HG02588 (cell line): Measurements from ENCODE around the gene FRK.

Experiments used
- ATAC-seq: cut with Tn5 transposase; IDR thresholded peaks from one replicate; pipeline ENCODE4 v1.9.1; 2021; ENCODE audit warnings: mild to moderate bottlenecking, moderate library complexity; ENCODE audit not compliant: unreplicated experiment

FRK gene

DNA sequence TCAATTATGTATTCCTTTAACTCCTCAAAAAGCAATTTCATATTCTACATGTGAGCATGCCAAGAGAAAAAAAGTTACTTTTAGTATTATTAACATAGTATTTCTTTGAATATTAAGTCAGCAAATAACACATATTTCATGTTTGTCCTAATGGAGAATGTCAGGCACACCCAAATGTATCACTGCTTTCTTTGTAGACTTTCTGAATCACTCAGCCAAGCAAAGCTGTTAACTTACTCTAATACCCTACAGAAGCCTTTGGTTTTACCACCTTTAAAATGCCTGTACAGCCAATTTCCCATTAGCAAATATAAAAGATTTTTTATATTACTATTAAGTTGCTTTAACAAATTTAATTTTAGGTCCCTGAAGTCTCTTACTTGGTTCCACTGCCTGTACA is 23.8 kb downstream of the FRK start:
- no peak for ATAC-seq

DNA sequence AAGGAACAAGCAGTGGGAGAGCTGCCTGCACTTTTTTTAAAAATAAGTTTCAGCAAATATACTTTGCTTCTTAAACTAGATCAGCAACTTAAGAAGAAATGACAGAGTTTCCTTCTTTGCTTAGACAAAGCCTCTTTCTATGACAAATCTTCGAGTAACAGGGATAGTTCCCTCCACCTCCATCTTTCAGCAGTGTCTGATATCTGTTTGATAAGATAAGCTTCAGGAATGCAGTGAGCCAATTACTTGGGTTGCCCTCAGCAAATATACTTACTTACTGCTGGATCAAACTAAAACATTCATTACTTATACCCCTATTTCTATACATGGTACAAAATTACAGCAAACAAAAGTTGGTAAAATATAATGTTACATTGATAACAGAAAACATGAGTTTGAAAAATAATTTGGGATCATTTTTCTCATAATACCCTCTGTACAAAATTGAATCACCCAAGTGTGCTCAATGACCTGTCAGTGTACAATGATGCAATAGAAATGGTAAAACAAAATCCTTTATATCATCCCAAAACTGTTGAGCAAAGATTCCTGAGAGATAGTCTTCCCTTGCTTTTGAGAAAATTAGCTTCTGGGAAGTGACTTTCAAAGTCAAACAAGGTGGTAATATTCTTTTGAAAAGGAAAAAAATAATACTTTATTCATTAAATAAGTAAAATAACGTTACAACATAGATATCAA is 24.5 kb downstream of the FRK start:
- no peak for ATAC-seq

DNA sequence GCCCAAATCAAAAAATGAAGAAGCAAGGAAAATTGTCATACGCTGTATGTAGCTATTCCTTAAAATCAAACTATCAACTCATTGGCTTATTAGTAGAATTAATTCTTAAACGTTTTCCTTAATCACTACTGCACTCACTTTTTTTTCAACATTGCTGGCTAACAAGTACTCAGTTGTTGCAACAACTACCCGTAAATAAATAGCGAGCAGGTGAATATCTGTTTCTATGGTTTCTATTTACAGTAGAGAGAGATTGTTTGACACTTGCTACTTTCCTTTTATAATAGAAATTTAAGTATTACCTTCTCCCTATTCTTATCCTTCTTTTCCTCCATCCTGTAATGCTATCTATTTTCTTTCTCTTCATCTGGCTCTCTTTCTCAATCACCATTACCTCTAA is 25.1 kb downstream of the FRK start:
- ATAC-seq = no peak

DNA sequence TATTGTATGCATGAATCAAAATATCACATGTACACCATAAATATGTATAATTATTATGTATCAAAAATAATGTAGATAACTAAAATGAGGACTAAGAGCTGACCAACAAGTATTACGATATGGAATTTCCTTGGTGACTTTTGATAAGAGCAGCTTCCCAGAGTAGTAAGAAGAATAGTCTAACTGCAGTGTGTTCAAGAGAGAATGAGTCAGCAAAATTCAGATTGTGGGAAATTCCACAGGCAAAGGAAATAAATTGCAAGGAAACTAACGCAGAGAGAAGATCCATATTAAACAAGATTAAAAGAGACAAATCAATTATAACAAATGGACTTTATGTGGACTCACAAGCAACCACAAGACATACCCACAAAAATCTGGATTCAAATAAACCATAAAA is 26.4 kb downstream of the FRK start:
- ATAC-seq = no peak

DNA sequence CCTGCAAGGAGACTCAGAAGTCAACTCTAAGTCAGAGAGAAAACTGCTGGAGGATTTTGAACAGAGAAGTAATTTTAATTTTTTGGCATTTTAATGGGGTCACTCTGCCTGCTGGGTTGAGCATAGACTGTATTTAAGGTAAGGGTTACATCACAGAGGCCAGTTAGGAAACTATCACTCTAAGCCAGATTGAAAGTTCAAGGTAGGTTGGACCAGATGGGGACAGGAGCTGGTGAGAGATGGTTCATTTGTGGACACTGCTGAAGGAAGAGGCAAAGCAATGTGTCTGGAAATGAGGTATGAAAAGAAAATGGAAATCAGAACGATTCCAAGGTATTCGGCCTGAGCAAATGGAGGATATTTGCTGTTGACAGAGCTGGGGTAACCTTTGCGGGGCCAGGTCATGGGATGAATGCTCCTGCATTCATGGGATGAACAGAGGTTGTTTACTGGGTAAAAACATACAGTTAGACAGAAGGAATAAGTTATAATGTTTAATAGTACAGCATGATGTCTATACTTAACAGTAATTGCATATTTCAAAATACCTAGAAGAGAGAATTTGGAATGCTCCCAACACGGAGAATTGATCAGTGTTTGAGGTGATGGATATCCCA is 26.9 kb downstream of the FRK start:
- no peak for ATAC-seq

DNA sequence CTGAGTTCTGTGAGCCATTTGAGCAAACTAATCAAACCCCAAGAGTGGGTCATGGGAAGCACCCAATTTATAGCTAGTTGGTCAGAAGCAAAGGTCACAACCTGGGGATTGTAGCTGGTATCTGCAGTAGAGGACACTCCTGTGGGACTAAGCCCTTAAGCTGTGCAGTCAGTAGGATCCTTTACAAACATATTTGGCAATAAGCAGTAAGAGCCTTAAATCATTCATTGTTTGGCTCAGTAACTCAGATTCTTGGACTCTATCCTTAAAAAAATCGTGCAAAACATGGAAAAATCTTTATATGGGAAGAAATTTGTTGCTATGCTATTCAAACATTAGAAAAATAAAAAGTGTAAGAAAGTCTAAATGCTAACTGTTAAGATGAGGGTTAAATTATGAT is 29.9 kb downstream of the FRK start:
- no peak for ATAC-seq

DNA sequence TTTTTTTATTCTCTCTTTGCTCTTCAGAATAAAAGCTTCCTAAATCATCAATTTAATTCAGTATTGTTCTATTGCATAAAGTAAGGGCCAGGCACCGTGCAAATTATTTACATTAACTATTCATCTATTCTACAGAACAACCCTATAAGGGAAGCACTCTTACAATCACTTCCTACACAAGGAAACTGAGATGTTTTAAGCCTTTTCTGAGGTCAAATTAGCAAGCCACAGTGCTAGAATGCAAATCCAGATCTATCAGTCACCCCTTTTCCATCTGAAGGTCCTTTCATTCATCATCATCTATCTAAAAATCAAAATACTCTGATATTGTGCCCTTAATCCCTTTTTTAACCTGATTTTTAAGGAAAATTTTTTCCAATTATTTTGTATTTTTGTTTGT is 31.2 kb downstream of the FRK start:
- ATAC-seq = peak; percentile 52

DNA sequence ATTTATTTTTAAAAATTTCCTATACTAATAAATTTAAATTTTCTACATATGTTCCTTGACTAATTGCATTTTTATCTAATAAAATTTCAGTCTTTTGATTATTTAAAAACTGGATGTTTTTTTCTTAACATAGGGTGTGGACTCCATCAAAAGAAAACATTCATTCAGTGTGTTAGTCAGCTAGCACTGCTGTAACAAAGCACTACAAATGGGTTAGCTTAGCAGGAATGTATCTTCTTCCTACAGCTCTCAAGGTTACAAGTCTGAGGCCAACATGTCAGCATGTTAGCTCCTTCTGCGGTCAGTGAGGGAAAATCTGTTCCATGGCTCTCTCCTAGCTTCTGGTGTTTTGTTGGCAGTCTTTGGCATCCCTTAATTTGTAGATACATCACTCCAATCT is 32.5 kb downstream of the FRK start:
- no peak for ATAC-seq

DNA sequence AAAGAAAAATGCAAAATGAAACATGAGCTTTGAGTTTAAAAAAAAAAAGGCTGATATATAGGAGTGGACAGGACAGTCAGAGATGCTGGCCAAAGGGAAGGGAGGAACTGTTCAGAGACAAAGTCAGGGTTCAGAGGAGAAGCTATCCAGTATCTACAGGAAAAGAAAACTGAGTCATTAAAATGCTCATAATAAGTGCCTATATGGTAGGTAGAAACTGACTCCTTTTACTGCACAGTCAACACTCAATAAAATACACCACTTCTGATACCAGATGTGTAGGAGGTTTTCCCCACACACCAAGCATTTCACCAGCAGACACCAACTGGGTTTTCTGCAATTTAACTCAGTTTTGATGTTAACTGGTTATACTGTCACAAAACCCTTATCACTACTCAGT is 32.9 kb downstream of the FRK start:
- ATAC-seq = no peak

DNA sequence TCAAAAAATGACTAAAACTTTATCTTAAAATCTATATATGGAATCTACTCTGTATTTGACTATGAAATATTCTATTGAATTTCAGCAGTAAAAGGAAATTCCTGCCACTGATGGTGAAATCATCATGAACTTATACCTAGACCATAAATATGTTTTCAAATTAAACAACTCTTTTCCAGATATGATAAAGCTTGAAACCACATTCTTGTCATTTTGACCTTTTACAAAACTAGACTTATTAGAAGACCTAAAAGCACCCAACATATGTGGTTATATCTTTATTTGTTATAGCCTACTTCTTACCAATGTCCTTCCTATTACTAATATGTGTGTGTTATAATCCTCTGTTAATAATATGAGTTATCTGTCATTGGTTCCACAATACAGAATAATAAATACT is 35.3 kb downstream of the FRK start:
- no peak for ATAC-seq

DNA sequence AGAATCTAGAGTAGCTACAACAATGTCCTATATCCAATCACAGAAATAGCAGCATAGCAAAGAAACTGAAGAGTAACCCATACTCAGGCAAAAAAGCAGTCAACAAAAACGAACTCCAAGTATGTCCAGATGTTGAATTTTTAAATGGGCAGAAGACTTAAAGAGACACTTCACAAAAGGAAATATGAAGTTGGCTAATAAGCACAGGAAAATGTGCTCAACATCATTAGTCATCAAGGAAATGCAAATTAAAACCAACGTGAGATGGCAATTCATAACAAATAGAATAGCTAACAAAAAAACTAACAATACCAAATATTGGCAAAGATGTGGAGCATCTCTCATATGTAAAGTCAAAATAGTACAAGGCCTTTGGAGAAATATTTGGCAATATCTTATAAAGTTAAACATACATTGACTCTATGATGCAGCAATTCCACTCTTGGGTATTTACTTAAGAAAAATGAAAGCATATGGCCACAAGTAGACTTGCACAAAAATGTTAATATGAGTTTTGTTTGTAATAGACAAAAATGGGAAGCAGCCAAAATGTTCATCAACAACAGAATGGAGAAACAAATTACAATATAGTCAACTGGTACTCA is 37.7 kb downstream of the FRK start:
- no peak for ATAC-seq

DNA sequence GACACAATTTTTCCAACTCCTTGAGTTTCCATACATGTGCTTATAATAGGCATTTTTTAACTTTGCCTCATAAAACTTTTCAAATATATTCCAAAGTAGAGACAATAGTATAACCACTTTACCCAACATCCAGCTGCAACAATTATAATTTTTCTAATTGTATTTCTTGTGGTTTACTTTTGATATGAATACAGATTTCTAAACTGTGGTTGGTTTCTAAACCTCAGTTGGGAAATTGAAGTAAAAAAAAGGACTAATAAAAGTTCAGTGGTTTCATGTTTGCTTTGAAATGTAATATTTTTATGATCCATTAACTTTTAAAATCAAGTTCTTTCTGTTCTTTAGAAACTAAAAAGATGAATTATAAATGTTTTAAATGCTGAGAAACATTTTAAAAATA is 40.0 kb downstream of the FRK start:
- no peak for ATAC-seq

DNA sequence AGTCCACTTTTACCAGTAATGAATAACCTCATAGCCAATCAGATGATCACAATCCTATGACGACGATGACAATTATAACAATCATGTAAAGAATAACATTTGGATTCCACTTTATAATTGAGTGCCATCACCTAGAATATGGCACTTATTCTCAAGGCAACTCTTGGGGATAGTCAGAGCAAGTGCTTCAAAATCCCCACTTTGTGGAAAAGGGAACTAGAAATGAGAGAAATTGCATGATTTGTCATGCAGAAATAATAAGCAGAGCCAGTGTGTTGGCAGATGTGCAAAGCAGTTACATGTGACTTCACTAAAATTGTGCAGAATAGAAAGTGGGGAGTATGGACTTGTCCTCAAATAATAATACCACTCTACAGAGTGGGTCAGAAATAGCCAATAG is 41.3 kb downstream of the FRK start:
- ATAC-seq = peak; percentile 89

DNA sequence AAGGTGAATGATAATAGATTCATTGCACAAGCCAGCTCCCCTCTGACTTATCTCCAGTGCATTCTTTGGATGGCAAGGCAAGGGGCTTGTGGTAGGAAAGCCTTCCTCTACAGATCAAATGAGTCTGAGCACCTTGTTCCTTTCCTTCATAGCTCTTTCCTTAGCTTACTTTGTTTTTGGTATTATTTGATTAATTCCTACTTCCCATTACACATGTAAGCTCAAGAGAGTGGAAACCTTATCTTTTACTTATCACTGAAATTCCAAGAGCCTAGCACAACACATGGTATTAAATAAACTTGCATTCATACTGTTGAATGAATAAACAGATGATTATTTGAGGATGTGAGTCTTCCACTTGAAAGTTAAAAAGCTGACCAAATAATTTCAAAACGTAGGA is 41.7 kb downstream of the FRK start:
- ATAC-seq = no peak

DNA sequence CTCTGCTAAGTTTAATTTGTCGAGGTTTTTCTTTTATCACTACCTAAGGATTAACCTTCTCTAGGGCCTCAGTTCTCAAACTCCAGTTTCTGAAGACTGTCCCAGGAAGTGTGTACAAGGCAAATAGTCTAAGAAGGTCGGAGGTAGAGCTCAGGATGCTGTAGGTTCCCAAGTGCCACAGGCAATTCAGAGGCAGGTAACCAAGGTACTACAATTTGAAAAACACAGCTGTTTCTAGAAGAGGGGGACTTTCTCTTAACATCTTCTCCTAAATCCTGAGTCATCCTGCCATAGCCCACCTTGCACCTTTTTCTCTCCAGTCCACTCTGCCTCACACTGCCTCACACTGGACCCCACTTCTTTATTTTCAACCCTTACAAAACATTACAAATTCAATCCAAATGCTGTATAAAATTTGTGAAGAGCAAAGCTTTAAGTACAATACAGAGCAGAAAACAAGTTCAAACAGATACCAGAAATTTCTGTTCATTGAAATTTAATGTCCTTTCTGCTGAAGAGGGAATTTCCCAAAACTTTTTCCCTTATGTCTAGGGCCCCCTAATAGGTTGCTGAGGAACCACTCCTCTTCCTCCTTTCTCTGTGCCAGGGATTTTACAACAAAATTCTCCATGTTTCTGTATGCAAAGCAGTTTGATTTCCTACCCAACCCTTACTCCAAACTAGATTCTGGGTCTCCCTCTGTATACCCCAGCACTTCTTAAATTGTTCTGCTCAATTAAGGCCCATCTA is 43.0 kb downstream of the FRK start:
- ATAC-seq = no peak

DNA sequence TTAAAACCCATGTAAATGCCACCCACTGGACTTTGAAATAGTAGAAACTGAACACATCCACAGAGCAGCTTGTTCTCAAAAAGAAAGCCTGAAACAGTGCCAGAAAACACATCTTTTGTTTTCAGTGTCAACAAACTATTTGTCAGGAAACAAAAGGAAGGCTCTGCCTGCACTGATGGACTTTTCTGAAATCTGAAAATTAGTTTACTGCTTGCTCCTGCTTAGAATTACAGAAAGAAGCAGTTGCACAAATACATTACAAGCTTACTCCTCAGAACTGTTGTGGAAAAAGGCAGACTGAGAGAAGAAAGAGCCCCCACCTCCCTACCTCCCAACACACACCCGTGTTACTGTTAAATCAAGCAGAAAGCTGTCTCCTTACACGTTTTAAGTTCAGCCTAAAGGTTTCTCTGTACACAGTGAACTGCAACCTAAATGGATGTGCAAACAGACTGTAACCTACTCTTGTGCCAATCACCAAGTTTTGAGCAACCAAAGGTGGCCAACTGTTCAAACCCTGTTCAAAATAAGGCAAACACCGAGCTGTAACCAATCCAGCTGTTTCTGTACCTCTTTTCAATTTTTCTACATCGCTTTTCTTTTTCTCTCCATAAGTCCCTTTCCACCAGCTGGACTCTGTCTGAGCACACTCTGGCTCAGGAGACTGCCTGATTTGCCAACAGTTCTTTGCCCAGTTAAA is 43.7 kb downstream of the FRK start:
- no peak for ATAC-seq

DNA sequence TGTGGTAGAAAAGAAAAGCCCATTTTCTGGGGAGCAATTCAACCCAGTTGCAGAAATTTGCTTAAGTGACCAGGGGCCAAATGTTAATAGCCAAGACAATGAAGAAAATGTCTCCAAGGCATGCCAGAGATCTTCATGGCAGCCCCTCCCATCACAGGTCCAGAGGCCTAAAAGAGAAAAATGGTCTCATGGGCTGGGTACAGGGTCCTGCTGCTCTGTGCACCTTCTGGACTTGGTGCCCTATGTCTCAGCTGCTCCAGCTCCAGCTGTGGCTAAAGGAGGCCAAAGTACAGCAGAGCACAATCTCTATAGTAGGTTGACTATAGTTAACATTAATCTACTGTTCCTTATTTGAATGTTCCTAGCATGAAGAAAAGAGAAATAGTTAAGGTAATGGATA is 44.7 kb downstream of the FRK start:
- ATAC-seq = no peak

DNA sequence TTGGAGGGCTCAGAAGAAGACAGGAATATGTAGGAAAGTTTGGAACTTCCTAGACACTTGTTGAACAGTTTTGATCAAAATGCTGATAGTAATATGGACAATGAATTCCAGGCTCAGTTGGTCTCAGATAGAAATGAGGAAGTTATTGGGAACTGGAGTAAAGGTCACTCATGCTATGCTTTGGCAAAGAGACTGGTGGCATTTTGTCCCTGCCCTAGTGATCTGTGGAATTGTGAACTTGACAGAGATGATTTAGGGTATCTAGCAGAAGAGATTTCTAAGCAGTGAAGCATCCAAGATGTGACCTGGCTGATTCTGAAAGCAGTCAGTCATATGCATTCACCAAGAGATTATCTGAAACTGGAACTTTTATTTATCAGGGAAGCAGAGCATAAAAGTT is 45.1 kb downstream of the FRK start:
- no peak for ATAC-seq

DNA sequence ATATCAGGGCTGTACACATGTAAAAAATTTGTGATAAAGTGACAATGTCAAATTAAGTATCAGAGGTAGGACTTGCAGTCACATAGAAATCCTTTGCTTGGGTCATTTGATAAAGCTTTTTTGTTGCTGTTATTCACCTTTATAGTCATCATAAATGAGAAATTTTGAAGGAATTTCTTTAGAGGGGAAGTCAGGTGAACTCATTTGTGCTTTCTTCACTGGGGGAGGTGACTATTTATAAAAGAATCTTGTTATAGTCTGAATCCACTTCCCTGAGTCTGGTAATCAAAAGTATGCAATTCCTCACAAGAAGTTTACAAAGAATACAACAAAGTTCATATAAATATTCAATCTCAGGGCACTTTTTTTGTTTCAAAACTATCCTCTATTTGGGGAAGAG is 47.7 kb downstream of the FRK start:
- no peak for ATAC-seq

DNA sequence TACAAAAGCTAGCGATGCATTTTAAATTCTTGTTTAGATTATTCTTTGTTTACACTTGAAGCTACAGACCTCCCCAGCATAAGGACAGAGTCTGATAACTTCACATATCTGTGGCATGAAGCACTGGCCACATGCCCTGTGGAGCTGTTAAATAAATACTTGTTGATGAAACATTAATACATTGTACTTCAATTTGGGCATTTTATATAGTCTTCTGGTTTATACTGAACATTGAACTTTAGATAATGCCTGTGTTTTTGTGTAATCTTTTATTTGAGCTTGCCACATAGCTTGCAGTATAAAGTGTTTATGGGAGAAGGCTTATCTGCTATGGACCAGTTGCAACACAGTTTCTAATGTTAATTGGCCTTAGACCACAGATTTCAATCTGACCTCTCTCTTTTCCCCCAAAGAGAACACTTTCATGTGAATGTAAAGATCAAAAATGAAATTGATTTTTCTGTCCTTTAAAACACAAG is 48.2 kb downstream of the FRK start:
- no peak for ATAC-seq

DNA sequence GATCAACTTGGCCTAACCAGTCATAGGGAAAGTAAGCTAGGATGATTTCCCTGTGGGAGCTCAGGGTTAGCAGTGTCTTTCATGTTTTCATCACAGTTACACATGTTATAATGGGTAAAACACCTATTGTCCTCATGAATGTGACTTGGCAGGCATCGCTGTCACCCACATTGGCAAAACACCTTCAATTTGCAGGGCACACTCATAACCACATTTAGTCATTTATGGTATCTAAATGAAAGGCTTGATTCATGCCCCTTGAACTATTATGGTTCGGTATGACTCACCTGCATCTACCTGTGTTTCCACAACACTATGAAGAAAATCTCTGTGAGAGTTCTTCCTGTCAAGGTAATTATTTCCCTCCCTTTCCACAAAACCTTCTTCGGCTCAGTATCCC is 49.2 kb downstream of the FRK start:
- peak; percentile 60 for ATAC-seq
